NT2/D1 (cell line): Measurements from ENCODE around the gene TLCD3B.

Source experiments
- DNase-seq: peaks from one replicate; pipeline ENCODE4 v3.0.0-alpha.2; 2011; ENCODE audit warnings: low read depth, low spot score
- H3K27me3 ChIP-seq: 2 replicates; pipeline ENCODE4 v1.6.0; 2011; ENCODE audit warnings: mild to moderate bottlenecking; ENCODE audit not compliant: insufficient read length, insufficient read depth
- H3K36me3 ChIP-seq: 2 replicates; pipeline ENCODE4 v1.6.1; 2011; ENCODE audit warnings: mild to moderate bottlenecking, low read length, mixed read lengths; ENCODE audit not compliant: insufficient read depth, insufficient read length
- H3K4me1 ChIP-seq: 2 replicates; pipeline ENCODE4 v1.5.1; 2011; ENCODE audit not compliant: insufficient read depth, insufficient read length
- H3K4me3 ChIP-seq: 2 replicates; pipeline ENCODE4 v1.5.1; 2011; ENCODE audit warnings: low read depth; ENCODE audit not compliant: insufficient read length
- H3K9ac ChIP-seq: 2 replicates; pipeline ENCODE4 v1.6.0; 2011; ENCODE audit warnings: low read depth; ENCODE audit not compliant: insufficient read length
- H3K9me3 ChIP-seq: 2 replicates; pipeline ENCODE4 v1.5.1; 2011; ENCODE audit warnings: mild to moderate bottlenecking, low read length; ENCODE audit not compliant: insufficient read depth
- SUZ12 ChIP-seq: IDR thresholded peaks from 2 replicates; pipeline ENCODE4 v1.6.1; 2011; ENCODE audit not compliant: insufficient read length, insufficient read depth; ENCODE audit errors: extremely low read depth
- YY1 ChIP-seq: IDR thresholded peaks from 2 replicates; pipeline ENCODE4 v1.6.1; 2011; ENCODE audit not compliant: insufficient read length, insufficient read depth
- ZNF274 ChIP-seq: IDR thresholded peaks from 2 replicates; pipeline ENCODE4 v1.6.1; 2011; ENCODE audit warnings: mild to moderate bottlenecking, low read depth, low read length

TLCD3B gene

DNA sequence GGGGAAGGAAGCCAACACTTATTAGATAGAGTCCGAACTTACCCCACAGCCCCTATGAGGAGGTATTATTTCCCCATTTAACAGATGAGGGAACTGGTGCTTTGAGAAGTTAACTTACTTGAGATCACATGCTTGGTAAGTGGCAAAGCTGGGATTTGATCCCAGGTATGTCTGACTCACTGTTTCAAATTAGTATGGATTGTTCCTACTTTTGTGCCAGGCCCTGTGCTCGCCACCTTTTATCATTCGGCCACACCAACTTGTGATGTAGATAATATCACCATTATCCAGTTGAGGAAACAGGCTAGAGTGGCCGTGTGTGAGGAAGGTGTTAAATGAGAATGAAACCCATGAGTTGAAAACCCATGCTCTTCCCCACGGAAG lies 46.3 kb downstream of the TLCD3B start:
- Histone ChIP-seq H3K4me3 (no peak overlapping the region), H3K4me1 (no peaks in the 10 kb centered on the region), H3K27me3 (no peaks in the 10 kb centered on the region), H3K9me3 (no peaks in the 10 kb centered on the region), H3K9ac (no peak overlapping the region), H3K36me3 (peaks cover 99% of the 10 kb centered on the region)
- TF ChIP-seq YY1 (no peak), SUZ12 (no peak)
- no peak for DNase-seq

DNA sequence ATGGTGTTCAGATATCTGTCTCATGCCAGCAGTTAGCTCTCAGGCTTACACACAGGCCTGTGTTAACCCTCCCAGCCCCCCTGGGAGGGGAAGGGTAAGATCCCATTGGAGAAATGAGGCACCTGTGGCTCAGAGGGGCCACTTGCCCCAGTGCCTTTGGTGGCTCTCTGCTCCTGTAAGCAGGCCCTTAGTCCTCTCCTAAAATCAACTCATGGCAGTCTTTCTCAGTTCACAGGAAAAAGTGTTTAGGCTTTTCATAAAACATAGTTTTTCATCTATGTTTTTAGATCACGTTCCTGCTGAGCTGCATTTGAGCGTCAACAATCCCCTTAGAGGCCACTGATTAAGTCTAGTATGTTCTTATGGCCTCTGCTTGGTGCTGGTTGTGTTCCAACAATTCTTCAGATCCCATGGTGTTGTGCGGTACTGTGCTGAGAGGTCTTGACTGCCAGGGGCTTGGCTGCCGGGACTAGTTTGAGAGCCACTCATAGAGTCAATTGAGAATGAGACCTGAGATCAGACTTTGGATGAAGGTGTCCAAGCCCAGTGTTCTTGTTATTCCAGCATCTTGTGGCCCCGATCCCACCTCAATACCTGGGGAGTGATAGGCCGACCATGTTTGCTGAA lies 46.8 kb downstream of the TLCD3B start:
- Histone ChIP-seq H3K4me3 (no peak overlapping the region), H3K4me1 (no peaks in the 10 kb centered on the region), H3K36me3 (peaks cover 99% of the 10 kb centered on the region), H3K27me3 (no peaks in the 10 kb centered on the region), H3K9ac (no peak overlapping the region), H3K9me3 (no peaks in the 10 kb centered on the region)
- DNase-seq: no peak
- TF ChIP-seq YY1: no peak
- TF ChIP-seq SUZ12: no peak
- TF ChIP-seq ZNF274: no peak

DNA sequence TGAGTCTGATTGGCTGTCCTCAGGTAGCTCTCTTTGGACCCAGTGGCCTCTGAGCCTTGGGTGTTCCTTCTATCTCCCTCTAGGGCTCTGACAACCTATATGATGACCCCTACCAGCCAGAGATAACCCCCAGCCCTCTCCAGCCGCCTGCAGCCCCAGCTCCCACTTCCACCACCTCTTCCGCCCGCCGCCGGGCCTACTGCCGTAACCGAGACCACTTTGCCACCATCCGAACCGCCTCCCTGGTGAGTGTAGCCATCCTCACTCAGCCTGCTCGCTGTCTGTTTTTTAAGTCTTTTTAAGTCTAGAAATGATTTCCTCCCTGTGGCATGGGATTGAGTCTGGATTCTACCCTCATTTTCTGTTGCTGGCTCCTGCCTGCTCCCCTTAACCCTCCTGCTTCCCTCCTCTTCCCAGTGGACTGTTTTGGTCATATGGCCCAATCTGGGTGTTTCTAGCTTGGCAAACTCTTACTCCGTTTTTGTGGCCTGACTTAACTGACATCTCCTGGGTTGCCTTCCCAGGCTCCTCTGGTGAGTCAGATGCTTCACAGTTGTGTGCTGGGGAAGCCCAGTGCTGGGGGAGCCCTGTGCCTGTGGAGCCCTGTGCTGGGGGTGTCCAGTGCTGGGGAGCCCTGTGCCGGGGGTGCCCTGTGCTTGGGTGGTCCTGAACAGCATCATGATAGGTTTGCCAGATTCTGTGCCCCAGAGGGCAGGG lies 47.5 kb downstream of the TLCD3B start:
- Histone ChIP-seq H3K9me3 (no peaks in the 10 kb centered on the region), H3K4me1 (no peaks in the 10 kb centered on the region), H3K4me3 (no peak overlapping the region), H3K9ac (no peak overlapping the region), H3K27me3 (no peaks in the 10 kb centered on the region), H3K36me3 (peaks cover 99% of the 10 kb centered on the region)
- no peak for DNase-seq
- TF ChIP-seq YY1: no peak
- no peak for TF ChIP-seq SUZ12
- TF ChIP-seq ZNF274: no peak

DNA sequence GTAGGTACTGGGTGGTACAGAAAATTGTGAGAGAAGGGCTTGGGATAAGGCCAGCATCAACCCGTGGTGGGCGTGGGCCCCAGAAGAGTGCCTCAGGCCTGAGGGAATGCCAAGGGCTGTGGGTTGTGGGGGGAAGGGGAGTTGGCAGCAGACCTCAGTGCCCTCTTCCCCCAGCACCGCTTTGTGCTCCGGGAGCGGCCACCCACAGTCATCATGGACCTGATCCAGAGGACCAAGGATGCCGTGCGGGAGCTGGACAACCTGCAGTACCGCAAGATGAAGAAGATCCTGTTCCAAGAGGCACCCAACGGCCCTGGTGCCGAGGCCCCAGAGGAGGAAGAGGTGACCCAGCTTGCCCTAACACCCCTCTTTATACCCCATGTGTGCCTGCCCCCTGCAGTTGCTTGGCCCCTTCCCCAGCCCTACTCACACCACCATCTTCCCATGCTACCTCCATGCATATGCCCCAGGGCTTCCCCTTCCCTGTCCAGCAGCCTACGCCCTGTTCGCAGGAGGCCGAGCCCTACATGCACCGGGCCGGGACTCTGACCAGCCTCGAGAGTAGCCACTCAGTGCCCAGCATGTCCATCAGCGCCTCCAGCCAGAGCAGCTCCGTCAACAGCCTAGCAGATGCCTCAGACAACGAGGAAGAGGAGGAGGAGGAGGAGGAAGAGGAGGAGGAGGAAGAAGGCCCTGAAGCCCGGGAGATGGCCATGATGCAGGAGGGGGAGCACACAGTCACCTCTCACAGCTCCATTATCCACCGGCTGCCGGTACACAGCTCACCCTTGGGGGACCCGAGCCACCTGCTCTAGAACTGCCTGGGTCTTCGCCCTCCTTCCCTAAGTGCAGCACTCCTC lies 48.3 kb downstream of the TLCD3B start:
- Histone ChIP-seq H3K9me3 (no peaks in the 10 kb centered on the region), H3K4me3 (no peak overlapping the region), H3K27me3 (no peaks in the 10 kb centered on the region), H3K4me1 (peaks cover 2% of the 10 kb centered on the region), H3K9ac (no peak overlapping the region), H3K36me3 (peaks cover 99% of the 10 kb centered on the region)
- TF ChIP-seq SUZ12: no peak
- TF ChIP-seq ZNF274: no peak
- TF ChIP-seq YY1: no peak
- DNase-seq: no peak

DNA sequence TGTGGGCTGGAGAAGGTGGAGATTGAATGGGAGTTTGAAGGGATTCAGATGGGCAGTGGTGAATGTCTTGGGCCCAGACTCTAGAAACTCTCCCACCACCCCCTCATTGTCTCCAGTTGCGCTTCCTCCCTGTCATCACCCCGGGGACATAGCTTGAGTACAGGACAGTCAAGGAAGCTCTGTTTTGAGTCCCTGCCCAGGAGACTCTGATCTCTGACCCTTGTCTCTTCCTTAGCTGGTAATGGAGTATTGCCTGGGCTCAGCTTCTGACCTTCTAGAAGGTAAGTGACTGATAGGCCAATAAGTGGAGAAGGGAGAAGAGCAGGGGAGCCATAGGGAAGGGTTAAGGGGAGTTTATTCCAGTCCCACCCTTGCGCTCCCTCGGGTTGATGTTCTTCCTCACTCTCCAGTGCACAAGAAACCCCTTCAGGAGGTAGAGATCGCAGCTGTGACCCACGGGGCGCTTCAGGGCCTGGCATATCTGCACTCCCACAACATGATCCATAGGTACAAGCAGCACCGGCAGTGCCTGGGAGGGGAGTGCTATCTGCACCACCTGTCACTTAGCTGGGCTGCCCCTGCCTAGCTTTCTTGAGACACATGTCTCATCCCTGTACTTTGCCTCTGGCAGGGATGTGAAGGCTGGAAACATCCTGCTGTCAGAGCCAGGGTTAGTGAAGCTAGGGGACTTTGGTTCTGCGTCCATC lies 52.4 kb downstream of the TLCD3B start:
- Histone ChIP-seq H3K27me3 (no peaks in the 10 kb centered on the region), H3K36me3 (peaks cover 66% of the 10 kb centered on the region), H3K9ac (no peak overlapping the region), H3K9me3 (no peaks in the 10 kb centered on the region), H3K4me3 (no peak overlapping the region), H3K4me1 (peaks cover 7% of the 10 kb centered on the region)
- TF ChIP-seq SUZ12 (no peak), YY1 (no peak), ZNF274 (no peak)
- no peak for DNase-seq

DNA sequence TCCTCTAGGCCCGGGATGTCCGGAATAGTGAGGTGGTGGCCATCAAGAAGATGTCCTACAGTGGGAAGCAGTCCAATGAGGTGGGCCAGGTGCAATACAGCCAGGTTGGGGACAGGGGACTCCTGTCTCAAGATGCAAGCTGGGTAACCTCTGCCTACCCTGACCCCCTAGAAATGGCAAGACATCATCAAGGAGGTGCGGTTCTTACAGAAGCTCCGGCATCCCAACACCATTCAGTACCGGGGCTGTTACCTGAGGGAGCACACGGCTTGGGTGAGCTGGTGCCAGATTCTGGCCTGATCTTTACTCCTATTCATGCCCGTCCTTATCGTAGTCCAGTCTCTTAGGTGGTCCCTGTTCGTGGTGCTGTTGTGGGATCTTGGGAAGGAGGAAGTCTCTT lies 53.0 kb downstream of the TLCD3B start:
- peaks cover 60% of the 10 kb centered on the region for H3K36me3 ChIP-seq

More for the DNA sequence above, 53.0 kb downstream of the TLCD3B start:
- no peak for DNase-seq
- peaks cover 2% of the 10 kb centered on the region for H3K9me3 ChIP-seq
- no peak overlapping the region for H3K4me3 ChIP-seq
- no peaks in the 10 kb centered on the region for H3K27me3 ChIP-seq
- H3K9ac ChIP-seq: no peak overlapping the region
- no peak for TF ChIP-seq YY1
- no peak for TF ChIP-seq SUZ12
- no peak for TF ChIP-seq ZNF274
- peaks cover 7% of the 10 kb centered on the region for H3K4me1 ChIP-seq
